IMR-90 (cell line): ENCODE results near the gene IFT20. TPM values are rescaled to one million over a fixed set of nuclear protein-coding genes. Genes with fewer than 3 reads are reported as not detected.

Experiments used
- ATAC-seq: fragments of 200-7000 bp; cut with Tn5 transposase; 2 replicates; pipeline ENCODE4 v1.9.1; 2020; ENCODE audit warnings: low read depth, mild to moderate bottlenecking, moderate library complexity
- BruUV-seq: library from RNA; stranded (reverse); fragments of 400-500 nt; replicated peaks from 2 replicates; lab custom pipeline; 2021; lab: Mats Ljungman, UMichigan
- CTCF ChIA-PET: fragments of 300-600 bp; formaldehyde crosslinking; extraction: SDS; loops from one replicate; lab custom pipeline; 2021; ENCODE audit warnings: antibody characterized with exemption; lab: Yijun Ruan, JAX
- POLR2A ChIA-PET: fragments of 300-600 bp; sonication (Branson Sonifier 250); formaldehyde crosslinking; loops from one replicate; lab custom pipeline; 2022; ENCODE audit warnings: antibody characterized with exemption; ENCODE audit not compliant: unreplicated experiment; lab: Charles Lee
- DNase-seq: peaks from one replicate; pipeline ENCODE4 v3.0.0; 2013
- H2AFZ ChIP-seq: replicated peaks from 2 replicates; pipeline ENCODE3; 2013; ENCODE audit warnings: low read length, mild to moderate bottlenecking; ENCODE audit not compliant: poor library complexity
- H2AK5ac ChIP-seq: 2 replicates; pipeline ENCODE4 v1.6.1; 2013; ENCODE audit warnings: low read depth, low read length, inconsistent platforms
- H2AK9ac ChIP-seq: replicated peaks from 2 replicates; pipeline ENCODE3; 2013; ENCODE audit warnings: mild to moderate bottlenecking, low read depth, low read length, moderate library complexity; ENCODE audit not compliant: poor library complexity
- H2BK120ac ChIP-seq: 2 replicates; pipeline ENCODE4 v1.6.1; 2013; ENCODE audit warnings: low read depth, low read length, inconsistent platforms
- H2BK15ac ChIP-seq: 3 replicates; pipeline ENCODE4 v1.6.1; 2013; ENCODE audit warnings: low read depth, low read length, inconsistent platforms
- H2BK20ac ChIP-seq: 2 replicates; pipeline ENCODE4 v1.6.1; 2013; ENCODE audit warnings: low read depth, mild to moderate bottlenecking, inconsistent platforms, low read length, moderate library complexity
- H2BK5ac ChIP-seq: 2 replicates; pipeline ENCODE4 v1.6.1; 2013; ENCODE audit warnings: mild to moderate bottlenecking, low read depth, low read length, inconsistent platforms; ENCODE audit not compliant: poor library complexity, severe bottlenecking
- H3K14ac ChIP-seq: replicated peaks from 2 replicates; pipeline ENCODE4 v1.6.1; 2013; ENCODE audit warnings: low read depth, low read length, inconsistent platforms
- H3K18ac ChIP-seq: 2 replicates; pipeline ENCODE4 v1.6.1; 2013; ENCODE audit warnings: low read depth, low read length, control low read depth
- H3K23ac ChIP-seq: 2 replicates; pipeline ENCODE4 v1.6.1; 2013; ENCODE audit warnings: low read depth, low read length, inconsistent platforms
- H3K27ac ChIP-seq: 2 replicates; pipeline ENCODE4 v1.5.1; 2013; ENCODE audit warnings: mild to moderate bottlenecking, control low read depth, low read length; ENCODE audit not compliant: insufficient read depth
- H3K27me3 ChIP-seq: 2 replicates; pipeline ENCODE4 v1.6.1; 2013; ENCODE audit warnings: low read length; ENCODE audit not compliant: control insufficient read depth, insufficient read depth
- H3K36me3 ChIP-seq: 2 replicates; pipeline ENCODE4 v1.6.1; 2013; ENCODE audit warnings: low read length, mixed read lengths; ENCODE audit not compliant: control insufficient read depth, insufficient read depth
- H3K4ac ChIP-seq: 2 replicates; pipeline ENCODE4 v1.6.1; 2013; ENCODE audit warnings: low read depth, low read length, inconsistent platforms
- H3K4me1 ChIP-seq: 2 replicates; pipeline ENCODE4 v1.6.1; 2013; ENCODE audit warnings: low read length, mixed read lengths; ENCODE audit not compliant: control insufficient read depth, insufficient read depth
- H3K4me2 ChIP-seq: 2 replicates; pipeline ENCODE4 v1.6.1; 2013; ENCODE audit warnings: low read depth, mild to moderate bottlenecking, control low read depth, low read length, moderate library complexity
- H3K4me3 ChIP-seq: 2 replicates; pipeline ENCODE4 v1.5.1; 2013; ENCODE audit warnings: low read depth, mild to moderate bottlenecking, control low read depth, low read length, moderate library complexity; ENCODE audit not compliant: insufficient read depth
- H3K56ac ChIP-seq: 2 replicates; pipeline ENCODE4 v1.6.1; 2013; ENCODE audit warnings: low read length, inconsistent platforms; ENCODE audit not compliant: insufficient read depth; ENCODE audit errors: extremely low read depth
- H3K79me1 ChIP-seq, 2 experiments: 2 replicates each; pipeline ENCODE4 v1.6.1; 2013; ENCODE audit warnings: low read length in 2 of 2, inconsistent platforms in 1 of 2, low read depth in 1 of 2
- H3K9ac ChIP-seq: 2 replicates; pipeline ENCODE4 v1.6.1; 2013; ENCODE audit warnings: low read depth, low read length, control low read depth
- H3K9me1 ChIP-seq: 2 replicates; pipeline ENCODE4 v1.6.1; 2013; ENCODE audit warnings: low read length, inconsistent platforms; ENCODE audit not compliant: insufficient read depth
- H3K9me3 ChIP-seq: 2 replicates; pipeline ENCODE4 v1.6.1; 2013; ENCODE audit warnings: low read length; ENCODE audit not compliant: control insufficient read depth, insufficient read depth
- H4K20me1 ChIP-seq: 2 replicates; pipeline ENCODE4 v1.6.1; 2013; ENCODE audit warnings: low read length, inconsistent platforms; ENCODE audit not compliant: insufficient read depth
- H4K5ac ChIP-seq: 2 replicates; pipeline ENCODE4 v1.6.1; 2013; ENCODE audit warnings: mild to moderate bottlenecking, low read depth, low read length, control low read depth
- H4K8ac ChIP-seq, 2 experiments: 2 replicates each; pipeline ENCODE4 v1.6.1; 2013; ENCODE audit warnings: low read depth in 2 of 2, low read length in 2 of 2, control low read depth in 1 of 2, inconsistent platforms in 1 of 2
- H4K91ac ChIP-seq: 2 replicates; pipeline ENCODE4 v1.6.1; 2013; ENCODE audit warnings: low read depth, low read length, inconsistent platforms; ENCODE audit not compliant: insufficient read depth
- CTCF ChIP-seq: conservative IDR thresholded peaks from 2 replicates; pipeline ENCODE4 v1.5.1; 2012; ENCODE audit warnings: mild to moderate bottlenecking, low read depth, low read length, improper control_type of control experiment
- MAZ ChIP-seq: IDR thresholded peaks from 2 replicates; pipeline ENCODE4 v1.6.1; 2012; ENCODE audit warnings: low read depth, mild to moderate bottlenecking, low read length, improper control_type of control experiment, moderate library complexity, borderline replicate concordance
- RAD21 ChIP-seq: IDR thresholded peaks from 2 replicates; pipeline ENCODE4 v1.6.1; 2012; ENCODE audit warnings: low read length, improper control_type of control experiment
- RFX5 ChIP-seq: IDR thresholded peaks from 2 replicates; pipeline ENCODE4 v1.8.0; 2012; ENCODE audit warnings: low read depth, mild to moderate bottlenecking, low read length, moderate library complexity
- SMC3 ChIP-seq: fragments of 150-350 bp; IDR thresholded peaks from 2 replicates; pipeline ENCODE4 v1.6.1; 2016; ENCODE audit warnings: low read depth, mild to moderate bottlenecking, antibody characterized with exemption, low read length, moderate library complexity
- WGBS, 2 experiments: methylation state at CpG; one replicate each; pipeline versions ENCODE4 v1.1.5 to v1.1.7; 2013; ENCODE audit warnings: missing lambda C conversion rate in 2 of 2; ENCODE audit not compliant: insufficient read length in 1 of 2; ENCODE audit errors: extremely low coverage in 2 of 2; 5-methylcytosine and 5-hydroxymethylcytosine counted together
- dilution Hi-C: fragments of 300-500 bp; cut with HindIII; formaldehyde crosslinking; loops from one replicate; pipeline ENCODE4 v1.14.3; 2018; ENCODE audit warnings: low sequenced_read_pairs; ENCODE audit not compliant: unreplicated experiment
- in situ Hi-C: fragments of 300-500 bp; cut with MboI; formaldehyde crosslinking; loops from 3 replicates; pipeline ENCODE4 v1.14.3; 2019; ENCODE audit warnings: low sequenced_read_pairs, inconsistent platforms, mixed read lengths
- intact Hi-C: fragments of 100-400 bp; cut with micrococcal nuclease; formaldehyde crosslinking; loops from 2 replicates; pipeline ENCODE4 v1.10.0; 2022
- polyA plus RNA-seq, 3 experiments: library from polyadenylated mRNA; depleted of rRNA; stranded (reverse); fragments of >200 nt; gene quantifications; 2 replicates each; pipeline ENCODE4 v1.2.3, GENCODE V29; 2012; ENCODE audit warnings: low replicate concordance in 1 of 3
- total RNA-seq: library from RNA; depleted of rRNA; stranded (reverse); fragments of >200 nt; gene quantifications from 2 replicates; pipeline ENCODE4 v1.2.3, GENCODE V29; 2012

The IFT20 gene
- total and polyA plus RNA-seq, 2 of the 4 experiments (the other 2 are of a cell fraction), result 25.5 to 46.3 TPM

GRCh38 chr17:28327709-28328108 lies 7.6 kb downstream of the IFT20 start:
- DNase-seq (peak; percentile 37), ATAC-seq (peak; percentile 62)
- no peak overlapping the region for H3K4me3 ChIP-seq
- H4K5ac ChIP-seq, result no peak overlapping the region
- no peak overlapping the region for H2BK15ac ChIP-seq
- H3K23ac ChIP-seq, result no peak overlapping the region
- H3K56ac ChIP-seq, result no peak overlapping the region
- POLR2A ChIA-PET, result no interaction called here
- no peak overlapping the region for H2BK5ac ChIP-seq
- no CpG with 5 or more reads among the region's 3 CpGs for WGBS, 2 experiments
- intact Hi-C loops (loop anchor here (10.0 kb wide), 1 partner anchor 523 kb away; the partner anchor contains the start of gene NOS2), dilution Hi-C loops (no loop called here), in situ Hi-C loops (loop anchor here (10.0 to 25.0 kb wide), 2 partner anchors 283 to 790 kb away; partner anchors contain the start of gene NLK)
- no peak overlapping the region for H4K91ac ChIP-seq
- H2AK5ac ChIP-seq, result no peak overlapping the region
- BruUV-seq, result no TSS peak
- no peak overlapping the region for H3K4ac ChIP-seq
- CTCF ChIA-PET, result no interaction called here
- H3K18ac ChIP-seq, result no peak overlapping the region
- H2BK120ac ChIP-seq, result no peak overlapping the region
- no peak overlapping the region for H3K9ac ChIP-seq
- H3K4me1 ChIP-seq, result peaks cover 6% of the 10 kb centered on the region; the same call in 1 of the 2 replicates
- peaks cover 2% of the 10 kb centered on the region; the same call in 1 of the 2 replicates for H4K20me1 ChIP-seq
- no peak overlapping the region for H2AK9ac ChIP-seq
- peaks cover 25 to 42% of the 10 kb centered on the region in 2 experiments for H3K79me1 ChIP-seq
- H3K14ac ChIP-seq, result no peak overlapping the region
- no peak overlapping the region for H2BK20ac ChIP-seq
- H3K36me3 ChIP-seq, result peaks cover 32% of the 10 kb centered on the region
- no peaks in the 10 kb centered on the region for H3K9me3 ChIP-seq
- no peak overlapping the region for H3K4me2 ChIP-seq
- no peaks in the 10 kb centered on the region for H3K27me3 ChIP-seq
- H4K8ac ChIP-seq, result no peak overlapping the region
- no peak overlapping the region for H3K27ac ChIP-seq
- TF ChIP-seq RFX5 (no peak), MAZ (no peak), SMC3 (0 out of 2 replicates have a peak, but pooled peaks have one; percentile 13), RAD21 (0 out of 2 replicates have a peak, but pooled peaks have one; percentile 26), CTCF (peak; percentile 23; the same call in 1 of the 2 replicates)
- H2AFZ ChIP-seq, result no peak overlapping the region
- no peaks in the 10 kb centered on the region for H3K9me1 ChIP-seq
